GM12872 (cell line): ENCODE measurements around the gene FAM180B.

Experiments
- TF ChIP-seq, protein P1 (sequence below): IDR thresholded peaks from 3 replicates; pipeline ENCODE4 v1.5.1; 2011; ENCODE audit warnings: low read depth, mild to moderate bottlenecking, low read length, moderate library complexity; ENCODE audit not compliant: insufficient read depth

Gene FAM180B, protein sequence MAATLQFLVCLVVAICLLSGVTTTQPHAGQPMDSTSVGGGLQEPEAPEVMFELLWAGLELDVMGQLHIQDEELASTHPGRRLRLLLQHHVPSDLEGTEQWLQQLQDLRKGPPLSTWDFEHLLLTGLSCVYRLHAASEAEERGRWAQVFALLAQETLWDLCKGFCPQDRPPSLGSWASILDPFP

DNA sequence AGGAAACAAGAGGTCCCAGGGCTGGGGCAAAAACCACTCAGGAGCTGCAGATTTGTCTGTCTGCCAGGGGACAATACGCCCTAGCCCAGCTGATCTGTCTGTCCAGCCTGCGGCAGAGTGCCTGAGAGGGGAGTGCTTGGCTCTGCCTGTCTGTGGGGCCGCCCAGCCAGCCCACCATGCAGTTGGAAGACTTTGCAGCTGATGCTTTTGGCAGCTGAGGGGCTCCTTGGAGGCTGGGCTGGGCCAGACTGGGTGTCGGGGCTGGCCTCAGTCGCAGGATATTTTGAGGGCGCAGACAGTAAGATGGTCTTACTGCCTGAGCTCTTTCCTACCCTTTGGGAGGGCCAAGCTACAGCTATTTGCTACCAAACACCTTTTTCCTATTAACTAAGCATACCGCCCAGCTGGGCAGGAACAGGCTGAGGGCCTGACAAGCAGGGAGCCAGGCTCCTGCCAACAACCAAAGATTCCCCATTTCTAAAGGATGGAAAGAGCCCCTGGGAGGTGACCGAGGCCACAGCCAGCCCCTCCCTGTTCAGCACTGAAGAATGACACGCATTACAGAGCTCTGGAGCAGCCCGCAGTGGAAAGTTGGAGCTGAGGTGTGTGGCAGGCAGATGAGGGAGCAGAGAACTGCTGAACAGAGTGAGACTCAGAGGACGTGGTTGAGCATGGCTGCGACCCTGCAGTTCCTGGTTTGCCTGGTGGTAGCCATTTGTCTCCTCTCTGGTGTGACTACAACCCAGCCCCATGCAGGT is at the start of gene FAM180B:
Gene FAM180B, plus strand, starts transcription at position 581 of the 758 bp plus-strand sequence. Its CDS starts 91 bp downstream, at position 672.
- TF ChIP-seq, protein P1, sequence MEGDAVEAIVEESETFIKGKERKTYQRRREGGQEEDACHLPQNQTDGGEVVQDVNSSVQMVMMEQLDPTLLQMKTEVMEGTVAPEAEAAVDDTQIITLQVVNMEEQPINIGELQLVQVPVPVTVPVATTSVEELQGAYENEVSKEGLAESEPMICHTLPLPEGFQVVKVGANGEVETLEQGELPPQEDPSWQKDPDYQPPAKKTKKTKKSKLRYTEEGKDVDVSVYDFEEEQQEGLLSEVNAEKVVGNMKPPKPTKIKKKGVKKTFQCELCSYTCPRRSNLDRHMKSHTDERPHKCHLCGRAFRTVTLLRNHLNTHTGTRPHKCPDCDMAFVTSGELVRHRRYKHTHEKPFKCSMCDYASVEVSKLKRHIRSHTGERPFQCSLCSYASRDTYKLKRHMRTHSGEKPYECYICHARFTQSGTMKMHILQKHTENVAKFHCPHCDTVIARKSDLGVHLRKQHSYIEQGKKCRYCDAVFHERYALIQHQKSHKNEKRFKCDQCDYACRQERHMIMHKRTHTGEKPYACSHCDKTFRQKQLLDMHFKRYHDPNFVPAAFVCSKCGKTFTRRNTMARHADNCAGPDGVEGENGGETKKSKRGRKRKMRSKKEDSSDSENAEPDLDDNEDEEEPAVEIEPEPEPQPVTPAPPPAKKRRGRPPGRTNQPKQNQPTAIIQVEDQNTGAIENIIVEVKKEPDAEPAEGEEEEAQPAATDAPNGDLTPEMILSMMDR, result no peak

DNA sequence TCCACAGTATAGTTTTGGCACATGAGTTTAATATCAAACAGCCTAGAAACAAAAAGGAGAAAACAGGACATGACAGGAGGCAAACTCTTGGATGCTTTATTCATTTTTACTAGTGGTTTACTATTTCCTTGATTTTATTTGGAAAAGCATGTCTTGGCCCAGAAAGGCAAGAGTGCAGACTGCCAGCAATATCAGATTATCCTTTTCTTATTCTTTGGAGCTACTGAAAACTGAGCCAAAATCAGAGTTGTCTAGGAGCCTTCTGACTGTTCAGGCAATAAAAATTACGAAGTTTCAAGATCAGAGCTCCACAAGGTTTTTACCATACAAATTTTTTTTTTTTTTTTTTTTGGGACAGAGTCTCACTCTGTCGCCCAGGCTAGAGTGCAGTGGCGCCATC is 49.6 kb upstream of the FAM180B start:
- TF ChIP-seq, protein P1, result no peak

GRCh38 chr11:47538741-47539565 is 47.5 kb upstream of the FAM180B start:
- TF ChIP-seq, protein P1, result no peak

GRCh38 chr11:47539681-47540039 is 46.8 kb upstream of the FAM180B start:
- TF ChIP-seq, protein P1, result no peak

DNA sequence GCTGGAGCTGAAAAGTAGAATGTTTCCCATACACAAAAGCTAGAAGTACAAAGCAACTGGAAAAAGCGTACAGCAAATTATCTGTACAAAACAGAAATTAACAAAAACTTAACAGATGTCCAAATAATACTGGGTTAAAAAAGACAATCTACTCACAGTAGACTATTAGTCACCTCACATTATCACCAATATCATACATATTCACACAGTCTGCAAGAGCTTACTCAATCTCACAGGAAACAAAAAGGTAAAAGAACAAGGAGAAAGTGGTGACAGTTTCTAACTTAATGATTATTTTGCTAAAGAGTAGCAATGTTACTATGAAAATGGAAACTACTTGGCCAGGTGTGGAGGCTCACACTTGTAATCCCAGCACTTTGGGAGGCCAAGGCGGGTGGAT is 45.4 kb upstream of the FAM180B start:
- TF ChIP-seq, protein P1, result no peak

DNA sequence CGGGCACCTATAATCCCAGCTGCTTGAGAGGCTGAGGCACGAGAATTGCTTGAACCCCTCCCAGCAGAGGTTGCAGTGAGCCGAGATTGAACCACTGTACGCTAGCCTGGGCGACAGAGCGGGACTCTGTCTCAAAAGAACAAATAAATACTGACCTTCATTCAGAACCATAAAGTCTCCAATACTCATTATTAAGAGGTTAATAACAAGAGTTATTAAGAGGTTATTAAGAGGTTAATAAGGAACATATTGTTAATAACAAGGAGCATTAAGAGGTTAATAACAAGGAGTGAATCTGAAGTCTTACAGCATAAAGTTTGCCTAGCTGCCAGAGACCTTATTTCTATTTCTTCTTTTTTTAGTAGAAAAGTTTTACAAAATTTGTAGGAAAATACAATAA is 41.2 kb upstream of the FAM180B start:
- TF ChIP-seq, protein P1, result no peak
